ENCODE results near the gene BCKDHA.

- TF ChIP-seq CTCF (IDR thresholded peaks at IDR 0.05; ENCODE audit: low read depth, low read length) (no peak), POLR2A (IDR thresholded peaks at IDR 0.05; ENCODE audit: extremely low read depth, insufficient read length) (no peak)
- TF ChIP-seq, protein P1, sequence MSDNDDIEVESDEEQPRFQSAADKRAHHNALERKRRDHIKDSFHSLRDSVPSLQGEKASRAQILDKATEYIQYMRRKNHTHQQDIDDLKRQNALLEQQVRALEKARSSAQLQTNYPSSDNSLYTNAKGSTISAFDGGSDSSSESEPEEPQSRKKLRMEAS (IDR thresholded peaks at IDR 0.05; ENCODE audit: low read depth, low read length), result no peak
These were observed 30.9 kb downstream of the BCKDHA start for GRCh38 chr19:41428481-41428859.
